Femur (tissue), 1 donor: ENCODE data around the gene EIF1.

Experiments used
- DNase-seq: peaks from one replicate; pipeline ENCODE4 v3.0.0-alpha.2; 2017

Gene EIF1

DNA sequence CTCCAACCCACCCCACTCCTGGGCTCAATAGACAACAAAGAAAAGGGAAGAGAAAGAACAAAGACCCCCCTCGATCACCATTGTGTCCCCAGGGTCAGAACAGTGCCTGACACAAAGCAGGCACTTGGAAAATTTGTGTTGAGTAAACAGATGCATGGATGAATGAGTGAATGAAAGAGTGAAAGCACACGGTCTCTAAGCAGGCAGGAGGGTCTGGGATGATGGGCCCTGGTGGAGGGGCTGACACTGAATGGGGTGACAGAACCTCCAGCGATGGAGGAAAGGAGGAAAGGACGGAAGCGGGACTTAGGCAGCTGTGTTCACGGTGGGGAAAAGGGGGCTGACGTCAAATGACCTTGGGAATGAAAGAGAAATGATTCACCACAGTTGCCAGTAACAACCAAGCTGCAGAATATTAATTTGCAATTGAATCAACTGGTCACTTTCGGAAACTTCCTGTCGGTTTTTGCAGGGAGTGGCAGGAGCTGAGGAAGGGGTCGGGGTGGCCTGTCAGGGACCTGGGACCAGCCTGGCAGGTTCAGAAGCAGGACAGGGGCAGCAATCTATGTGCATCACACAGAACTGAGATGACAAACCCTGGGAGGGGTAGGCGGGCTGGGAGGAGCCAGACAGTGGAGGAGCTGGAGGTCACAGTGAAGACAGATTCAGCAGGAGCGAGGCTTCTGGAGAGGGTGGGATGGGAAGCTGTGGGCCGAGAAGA is 16.7 kb downstream of the EIF1 start:
- DNase-seq = no peak

DNA sequence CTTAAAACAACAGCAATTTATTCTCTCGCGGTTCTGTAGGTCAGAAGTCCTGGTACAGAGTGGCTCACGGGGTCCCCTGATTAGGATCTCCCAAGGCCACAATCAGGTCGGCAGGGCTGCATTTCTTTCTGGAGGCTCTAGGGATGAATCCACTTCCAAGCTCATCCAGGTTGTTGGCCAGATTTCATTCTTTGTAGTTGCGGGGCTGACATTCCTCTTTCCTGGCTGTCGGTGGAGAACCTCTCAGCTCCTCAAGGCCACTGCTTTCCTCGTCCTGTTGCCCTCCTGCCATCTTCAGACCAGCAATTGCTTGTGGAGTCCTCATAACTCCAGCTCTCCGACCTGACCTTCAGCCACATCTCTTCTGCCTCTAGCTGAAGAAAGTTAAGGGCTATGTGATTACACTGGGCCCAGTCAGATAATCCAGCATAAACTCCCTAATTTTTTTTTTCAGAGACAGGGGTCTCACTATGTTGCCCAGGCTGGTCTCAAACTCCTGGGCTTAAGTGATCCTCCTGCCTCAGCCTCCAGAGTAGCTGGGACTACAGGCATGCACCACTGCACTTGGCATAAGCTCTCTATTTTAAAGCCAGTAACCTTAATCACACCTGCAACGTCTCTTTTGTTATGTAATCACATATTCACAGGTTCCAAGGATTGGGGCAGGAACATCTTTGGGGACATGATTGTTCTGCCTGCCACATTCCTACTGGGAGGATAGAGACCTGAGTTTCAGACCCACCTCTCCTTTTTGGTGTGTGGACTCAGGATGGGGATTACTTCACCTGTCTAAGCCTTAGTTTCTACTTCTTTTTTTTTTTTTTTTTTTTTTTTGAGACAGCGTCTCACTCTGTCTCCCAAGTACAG is 19.4 kb downstream of the EIF1 start:
- no peak for DNase-seq

DNA sequence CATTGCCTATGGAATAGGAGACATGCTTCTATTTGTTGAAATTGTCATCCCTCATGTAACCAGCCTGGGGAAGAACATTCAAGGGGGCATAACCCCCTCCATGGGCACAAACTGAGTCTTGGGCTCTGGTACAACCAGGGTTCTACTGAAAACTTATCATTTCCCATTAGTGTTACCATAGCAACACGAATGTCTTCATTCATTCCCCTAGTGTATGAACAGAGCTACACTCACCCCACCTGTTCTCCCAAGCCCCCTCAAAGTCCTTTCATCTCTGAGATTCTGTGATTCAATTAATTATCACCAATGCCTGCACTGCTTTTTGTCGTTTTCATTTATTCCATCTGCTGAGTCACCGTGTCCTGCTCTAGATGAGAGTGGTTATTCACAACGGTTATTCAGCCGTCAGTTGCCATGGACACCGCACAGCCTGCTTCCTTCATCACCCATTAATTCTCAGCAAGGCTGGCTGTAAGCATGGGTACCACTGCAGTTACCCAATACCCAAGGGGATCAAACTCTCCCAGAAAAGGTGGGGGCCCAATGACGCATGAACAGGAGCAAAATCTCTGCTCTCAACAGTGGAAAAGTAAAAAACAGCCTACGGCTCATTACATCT is 21.9 kb downstream of the EIF1 start:
- DNase-seq = no peak

DNA sequence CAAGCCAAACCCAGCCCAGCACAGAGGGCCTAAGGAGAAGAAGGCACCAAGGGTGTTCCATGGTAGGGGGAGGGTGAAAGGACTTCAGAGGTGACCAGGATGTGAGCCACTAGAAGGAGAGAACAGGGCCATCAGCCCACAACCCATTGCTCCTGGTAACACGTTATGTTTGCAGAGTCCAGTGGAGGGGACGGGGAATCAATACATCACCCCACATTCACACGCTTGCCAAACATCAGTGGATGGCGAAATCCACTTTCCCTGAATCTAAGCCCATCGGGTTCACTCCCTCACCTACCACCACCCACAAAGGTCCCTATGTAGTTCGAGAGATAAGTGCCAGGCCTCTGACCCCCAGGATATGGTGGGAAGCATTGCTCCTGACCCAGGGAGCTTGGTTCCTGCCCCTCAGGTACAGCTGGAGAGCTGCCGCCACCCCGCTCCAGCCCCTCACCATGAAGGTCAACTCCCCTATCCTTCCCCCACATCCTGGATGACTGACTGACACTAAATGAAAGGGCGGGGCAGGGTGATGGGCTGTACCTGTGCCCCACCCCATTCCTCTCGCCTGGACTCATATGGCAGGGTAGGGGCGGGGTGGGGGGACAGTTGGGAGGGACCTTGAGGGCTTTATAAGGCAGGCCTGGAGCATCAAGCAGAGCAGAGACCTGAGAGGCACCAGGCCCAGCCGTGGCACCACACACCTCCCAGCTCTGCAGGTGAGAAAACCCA is 23.1 kb downstream of the EIF1 start, which contains the start of gene GAST:
Gene GAST, plus strand, starts transcription at position 663 of the 732 bp plus-strand sequence. CDS start 3,106 bp downstream, outside the sequence.
- DNase-seq = no peak

DNA sequence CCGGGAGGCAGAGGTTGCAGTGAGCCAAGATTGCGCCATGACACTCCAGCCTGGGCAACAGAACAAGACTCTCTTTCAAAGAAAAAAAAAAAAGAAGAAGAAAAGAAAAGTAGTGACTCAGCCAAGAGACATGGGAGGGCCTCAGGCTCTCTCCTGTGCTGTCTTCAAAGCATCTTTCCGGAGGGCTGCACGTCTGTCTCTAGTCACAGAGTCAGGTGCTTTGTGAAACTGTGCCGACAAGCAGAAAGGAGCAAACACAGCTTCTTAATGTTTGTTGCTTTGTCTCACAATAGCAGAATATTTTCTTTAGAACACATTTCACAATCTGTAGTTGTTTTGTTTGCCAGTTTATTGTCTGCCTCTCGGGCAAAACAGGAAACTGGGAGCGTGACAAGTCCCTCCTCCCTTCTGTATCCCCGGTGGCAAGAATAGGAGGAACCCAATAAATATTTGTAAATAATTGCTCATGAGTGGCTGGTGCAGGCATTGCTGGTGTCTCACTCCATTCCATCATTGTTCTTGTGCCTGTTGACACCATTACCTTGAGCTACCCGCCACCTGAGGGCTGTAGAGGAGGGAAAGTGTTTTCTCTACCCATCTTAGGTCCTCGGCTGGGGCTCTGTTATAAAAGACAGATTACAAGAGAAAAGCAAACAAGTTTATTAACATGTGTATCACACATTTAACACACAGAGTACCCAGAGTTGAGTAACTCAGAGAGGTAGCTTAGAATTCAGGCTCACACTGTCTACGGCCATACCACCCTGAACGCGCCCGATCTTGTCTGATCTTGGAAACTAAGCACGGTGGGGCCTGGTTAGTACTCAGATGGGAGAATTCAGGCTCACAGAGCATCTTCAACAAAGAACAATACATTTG is 29.0 kb downstream of the EIF1 start:
- no peak for DNase-seq

DNA sequence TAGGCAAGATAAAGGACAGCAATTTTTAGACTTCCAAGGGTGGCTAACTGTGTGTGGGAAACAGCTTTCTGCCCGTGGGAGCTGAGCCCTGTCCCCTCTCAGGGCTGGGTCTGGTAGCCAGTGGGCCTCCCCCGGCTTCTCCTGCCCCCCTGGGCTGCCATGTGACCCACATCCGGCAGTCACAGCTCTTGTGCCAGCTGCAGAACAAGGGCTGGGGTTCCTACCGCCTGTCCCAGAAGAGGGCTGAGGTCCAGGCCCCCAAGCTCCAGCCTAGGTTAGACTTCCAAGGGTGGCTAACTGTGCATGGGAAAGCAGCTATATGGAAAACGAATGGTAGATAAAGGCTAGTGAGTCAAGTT is 29.6 kb downstream of the EIF1 start:
- no peak for DNase-seq

DNA sequence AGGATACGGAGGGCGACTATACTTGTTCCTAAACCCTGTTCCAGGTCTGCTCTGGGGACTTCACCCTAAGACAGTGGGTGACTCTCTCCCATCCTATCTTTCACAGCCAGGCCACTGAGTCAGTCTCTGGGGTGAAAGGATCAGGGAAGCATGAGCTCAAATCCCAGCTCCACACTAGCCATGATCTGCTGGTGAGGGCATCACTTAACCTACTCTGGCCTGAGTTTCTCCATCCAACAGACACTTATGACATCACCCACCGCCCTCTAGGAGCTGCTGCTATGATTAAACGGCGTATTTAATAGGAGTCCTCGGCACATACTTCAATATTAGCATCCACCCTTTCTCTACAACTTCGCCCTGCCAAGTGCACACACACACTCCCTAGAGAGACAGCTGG is 33.5 kb downstream of the EIF1 start:
- DNase-seq = no peak

DNA sequence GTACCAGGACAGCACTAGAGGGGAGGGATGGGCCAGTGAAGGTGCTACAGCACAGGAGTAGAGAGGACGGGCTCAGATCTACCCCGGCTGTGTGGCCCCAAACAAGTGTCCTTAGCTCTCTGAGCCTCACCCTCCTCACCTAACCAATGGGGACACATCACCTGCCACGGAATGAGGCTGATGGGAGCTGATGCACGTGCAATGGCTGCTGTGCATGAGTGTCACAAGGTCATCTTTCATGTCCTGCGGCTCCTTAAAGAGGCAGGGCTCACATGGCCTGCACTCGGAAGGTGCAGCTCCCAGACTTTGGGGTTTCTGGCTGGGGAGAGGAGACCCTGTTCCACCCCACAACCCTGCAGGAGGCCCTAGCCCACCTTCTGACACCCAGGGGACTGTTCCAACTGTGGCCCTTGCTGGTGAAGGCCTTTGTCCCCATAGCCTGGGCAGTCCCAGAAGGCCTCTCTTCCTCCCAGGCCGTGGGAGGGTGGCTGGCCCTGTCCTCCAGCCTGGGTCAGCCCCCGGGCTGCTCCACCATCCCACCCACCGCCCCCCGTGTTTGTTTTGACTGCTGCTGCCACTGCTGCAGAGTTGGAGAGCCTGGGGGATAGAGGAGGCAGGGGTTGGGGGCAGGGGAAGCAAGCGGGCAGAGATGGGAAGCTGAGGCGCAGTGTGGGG is 35.3 kb downstream of the EIF1 start:
- no peak for DNase-seq

DNA sequence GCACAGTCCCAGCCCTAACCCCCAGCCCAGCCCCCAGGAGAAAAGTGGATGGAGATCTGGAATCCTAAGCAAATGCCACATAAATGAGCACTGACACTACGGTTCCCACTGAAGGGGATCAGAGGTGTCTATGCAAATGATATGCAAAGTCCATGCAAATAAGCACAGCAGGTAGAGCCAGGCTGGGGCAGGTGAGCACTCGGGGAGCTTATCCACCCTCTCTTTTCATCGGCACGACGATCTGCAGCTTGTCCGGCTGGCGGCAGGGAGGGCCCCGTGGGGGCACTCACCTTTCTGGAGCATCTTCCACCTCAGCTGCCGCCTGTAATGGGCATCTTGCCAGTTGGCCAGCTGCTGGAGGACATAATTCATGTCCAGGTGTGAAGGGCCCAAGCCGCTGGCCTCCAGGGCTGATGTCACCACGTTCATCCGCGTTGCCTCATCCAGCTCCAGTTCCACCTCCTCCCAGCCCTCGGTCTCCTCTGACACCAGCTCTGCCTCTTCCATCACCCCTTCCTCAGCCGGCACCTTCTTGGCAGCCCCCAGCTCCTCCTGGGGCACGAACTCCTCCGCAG is 35.9 kb downstream of the EIF1 start:
- no peak for DNase-seq

DNA sequence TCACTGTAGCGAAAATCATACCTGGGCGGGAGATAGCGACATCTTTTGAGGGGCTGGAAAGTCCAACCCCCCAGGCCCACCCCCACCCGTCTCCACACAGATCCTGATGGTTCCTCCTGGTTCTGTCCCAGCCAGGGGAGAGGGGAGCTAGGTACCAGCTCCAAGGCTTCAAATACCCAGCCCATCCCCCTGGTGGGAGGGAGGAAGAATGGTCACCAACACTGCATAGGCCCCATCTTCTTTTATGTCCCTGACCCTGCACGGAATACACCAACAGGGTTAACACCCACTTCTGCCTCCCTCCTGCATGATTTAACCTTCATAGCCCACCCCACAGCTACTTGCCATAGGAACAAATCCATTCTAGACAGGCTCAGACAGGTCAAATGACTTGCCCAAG is 36.4 kb downstream of the EIF1 start:
- no peak for DNase-seq

DNA sequence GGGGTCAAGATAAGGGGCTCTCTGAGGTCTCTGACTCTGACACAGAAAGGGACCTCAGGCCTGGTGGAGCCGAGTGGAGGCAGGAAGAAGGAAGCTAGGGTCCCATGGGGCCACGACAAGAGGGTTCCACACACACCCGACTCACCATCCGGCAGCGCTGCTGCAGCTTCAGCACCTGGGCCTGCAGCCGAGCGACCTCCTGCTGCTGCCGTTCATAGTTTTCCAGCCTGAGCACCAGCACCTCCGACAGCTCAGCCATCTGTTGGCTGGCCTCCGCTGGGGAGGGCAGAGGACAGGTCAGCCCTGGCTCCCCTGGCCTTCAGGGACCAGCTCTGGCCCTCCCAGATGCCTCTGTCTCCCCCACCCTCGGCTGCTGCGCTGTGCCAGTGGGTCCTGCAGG is 39.4 kb downstream of the EIF1 start:
- no peak for DNase-seq

DNA sequence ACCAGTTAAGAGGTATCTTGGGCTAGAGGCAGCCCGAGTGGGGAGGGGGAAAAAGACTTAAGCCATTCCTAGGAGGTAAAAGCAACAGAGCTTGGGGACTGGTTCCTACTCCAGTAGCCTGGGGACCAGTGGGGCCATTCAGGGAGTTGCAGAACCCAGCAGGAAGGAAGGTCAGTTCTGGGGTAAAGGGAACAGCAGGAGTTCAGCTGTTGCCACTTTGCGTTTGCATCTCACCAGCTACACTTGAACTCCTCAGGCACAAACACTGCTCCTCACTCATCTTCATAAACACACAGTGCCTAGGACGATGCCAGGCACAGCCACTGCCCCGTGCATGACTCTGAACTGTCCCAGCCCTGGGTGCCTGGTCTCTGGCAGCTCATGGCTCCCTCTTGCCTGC is 41.8 kb downstream of the EIF1 start:
- DNase-seq = no peak

DNA sequence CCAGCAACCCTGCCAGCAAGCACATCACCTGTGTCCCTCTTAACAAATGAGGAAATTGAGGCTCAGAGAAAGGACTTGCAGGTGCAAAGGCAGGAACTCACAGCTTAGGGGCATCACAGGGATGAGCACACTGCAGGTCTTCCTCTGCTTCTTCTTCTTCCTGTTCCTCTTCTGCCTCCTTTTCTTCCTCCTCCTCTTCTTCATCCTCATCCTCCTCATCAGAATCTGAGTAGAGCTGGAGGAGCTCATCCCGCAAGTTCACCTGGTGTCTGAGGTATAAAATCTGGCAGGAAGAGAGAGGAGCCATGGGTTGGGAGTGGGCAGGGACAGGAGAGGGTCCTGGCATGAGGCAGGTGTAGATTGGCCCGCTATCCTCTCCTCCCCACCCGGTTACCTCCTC is 43.2 kb downstream of the EIF1 start:
- no peak for DNase-seq

DNA sequence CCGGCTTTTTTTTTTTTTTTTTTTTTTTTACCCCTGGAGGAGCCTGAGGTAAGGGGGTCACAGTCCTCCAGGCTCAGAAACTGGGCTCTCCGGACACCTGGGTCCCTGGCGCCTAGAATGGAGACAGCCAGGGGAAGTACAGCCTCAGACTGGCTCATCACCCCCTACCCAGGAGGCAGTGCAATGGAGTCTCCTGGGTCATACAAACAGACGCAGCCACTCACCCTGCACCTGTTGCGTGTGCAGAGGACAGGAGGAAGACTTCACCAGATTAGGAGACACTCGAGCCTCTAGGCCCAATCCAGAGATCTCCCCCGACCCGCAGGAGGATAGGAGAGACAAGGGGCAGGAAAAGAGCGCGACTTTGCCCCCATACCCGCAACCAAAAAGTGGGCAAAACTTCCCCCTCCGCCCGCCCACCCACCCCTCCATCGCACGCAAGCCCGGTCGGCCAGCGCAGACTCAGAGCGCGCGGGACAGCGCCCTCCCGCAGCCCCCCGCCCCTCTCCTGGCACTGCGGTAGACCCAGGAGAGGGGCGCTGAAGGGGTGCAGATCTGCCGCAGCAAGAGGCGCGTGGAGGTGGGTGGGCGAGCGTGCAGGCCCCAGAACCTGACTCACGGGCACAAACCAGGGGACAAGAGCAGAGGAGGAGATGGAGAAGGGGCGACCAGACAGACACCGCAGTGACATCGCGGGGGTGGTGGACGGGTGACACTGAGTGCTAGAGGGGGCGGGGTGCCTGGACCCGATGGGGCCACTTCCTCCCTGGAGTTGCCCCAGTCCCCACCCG is 44.9 kb downstream of the EIF1 start:
- DNase-seq = no peak

DNA sequence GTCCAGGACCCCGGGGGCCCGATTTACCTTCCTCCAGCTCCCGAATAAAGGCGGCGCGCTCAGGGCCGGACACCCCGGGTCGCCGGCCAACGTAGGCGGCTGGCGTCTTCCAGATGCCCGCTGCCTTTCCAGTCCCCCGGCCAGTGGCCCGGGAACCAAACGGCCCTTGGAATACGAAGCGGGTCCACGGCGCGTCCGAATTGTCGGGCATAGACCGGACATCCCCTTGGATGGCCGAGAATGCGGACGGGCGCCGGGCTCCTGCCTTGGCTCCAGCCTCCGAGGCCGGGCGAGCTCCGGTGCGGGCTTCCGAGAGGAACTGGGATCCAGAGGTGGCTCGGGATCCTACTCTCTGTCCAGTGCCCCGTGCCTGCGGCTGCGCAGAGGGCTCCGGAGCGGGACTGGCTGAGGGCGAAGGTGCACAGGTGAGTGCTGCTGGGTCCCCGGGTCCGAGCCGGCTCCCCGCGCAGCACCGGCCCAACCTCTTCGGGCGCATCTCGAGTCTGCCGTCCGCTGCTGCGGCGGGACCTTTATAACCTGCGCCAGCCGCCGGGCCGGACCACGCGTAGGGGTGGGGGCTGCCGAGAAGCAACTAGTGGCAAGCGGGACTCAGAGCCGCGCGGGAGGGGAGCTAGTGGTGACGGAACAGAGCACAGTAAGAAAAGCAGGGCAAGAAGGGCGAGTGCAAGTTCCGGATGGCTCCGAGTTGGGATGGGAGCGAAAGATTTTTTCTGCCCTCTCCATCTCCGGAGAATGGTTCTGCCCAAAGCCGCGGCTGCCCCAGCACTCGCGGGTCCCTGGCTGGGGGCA is 45.7 kb downstream of the EIF1 start, which contains the start of gene HAP1:
Gene HAP1, minus strand, starts transcription at position 505 of the 810 bp plus-strand sequence. Its CDS starts 9 bp downstream, at position 496.
- no peak for DNase-seq

DNA sequence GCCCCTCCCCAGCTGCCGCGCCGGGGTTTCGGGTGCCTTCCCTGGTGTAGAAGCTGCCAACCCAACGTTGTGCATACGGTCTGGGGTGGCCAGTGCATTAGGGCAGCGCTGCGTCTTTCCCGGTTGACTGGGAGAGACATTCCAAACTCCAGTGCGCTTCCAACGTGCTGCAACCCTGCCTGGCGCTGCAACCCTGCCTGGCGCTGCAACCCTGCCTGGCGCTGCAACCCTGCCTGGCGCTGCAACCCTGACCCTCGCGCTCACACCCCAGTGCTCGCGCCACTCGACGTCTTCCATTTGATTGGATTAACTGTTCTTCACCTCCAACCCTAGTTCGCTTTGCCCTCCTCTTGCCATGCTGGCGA is 46.2 kb downstream of the EIF1 start:
- no peak for DNase-seq

DNA sequence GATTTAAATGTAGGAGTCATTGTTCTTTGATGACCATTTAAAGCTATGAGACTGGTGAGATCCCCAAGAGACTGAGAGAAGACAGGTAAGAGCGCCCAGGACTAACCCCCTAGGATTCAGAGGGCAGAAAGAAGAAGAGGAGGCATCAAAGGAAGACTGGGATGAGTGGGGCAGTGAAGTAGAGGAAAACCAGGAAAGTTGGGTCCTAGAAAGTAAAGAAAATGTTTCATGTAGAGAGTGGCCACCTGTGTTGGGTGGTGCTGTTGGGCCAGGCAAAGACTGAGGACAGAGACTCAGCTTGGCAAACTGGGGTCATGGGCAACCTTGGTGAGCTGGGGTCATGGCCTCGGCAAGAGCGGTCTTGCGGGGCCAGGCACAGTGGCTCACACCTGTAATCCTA is 47.1 kb downstream of the EIF1 start:
- no peak for DNase-seq

DNA sequence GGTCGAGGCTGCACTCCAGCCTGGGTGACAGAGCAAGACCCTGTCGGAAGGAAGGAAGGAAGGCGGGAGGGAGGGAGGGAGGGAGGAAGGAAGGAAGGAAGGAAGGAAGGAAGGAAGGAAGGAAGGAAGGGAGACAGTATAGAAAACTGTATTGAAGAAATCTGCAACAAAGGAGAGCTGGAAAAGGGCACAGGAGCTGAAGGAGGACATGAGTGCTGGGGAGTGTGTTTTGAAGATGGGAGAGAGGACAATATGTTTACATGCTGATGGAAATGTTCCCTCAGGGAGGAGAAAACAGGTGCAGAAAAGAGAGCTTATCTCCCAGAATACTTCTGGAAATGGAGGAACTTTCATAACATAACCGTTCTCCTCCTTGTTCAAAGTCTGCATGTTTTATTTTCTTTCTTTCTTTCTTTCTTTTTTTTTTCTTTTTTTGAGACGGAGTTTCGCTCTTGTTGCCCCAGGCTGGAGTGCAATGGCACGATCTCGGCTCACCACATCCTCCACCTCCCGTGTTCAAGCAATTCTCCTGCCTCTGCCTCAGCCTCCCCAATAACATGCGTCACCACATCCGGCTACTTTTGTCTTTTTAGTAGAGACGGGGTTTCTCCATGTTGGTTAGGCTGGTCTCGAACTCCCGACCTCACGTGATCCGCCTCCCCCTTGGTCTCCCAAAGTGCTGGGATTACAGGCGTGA is 48.4 kb downstream of the EIF1 start:
- no peak for DNase-seq

DNA sequence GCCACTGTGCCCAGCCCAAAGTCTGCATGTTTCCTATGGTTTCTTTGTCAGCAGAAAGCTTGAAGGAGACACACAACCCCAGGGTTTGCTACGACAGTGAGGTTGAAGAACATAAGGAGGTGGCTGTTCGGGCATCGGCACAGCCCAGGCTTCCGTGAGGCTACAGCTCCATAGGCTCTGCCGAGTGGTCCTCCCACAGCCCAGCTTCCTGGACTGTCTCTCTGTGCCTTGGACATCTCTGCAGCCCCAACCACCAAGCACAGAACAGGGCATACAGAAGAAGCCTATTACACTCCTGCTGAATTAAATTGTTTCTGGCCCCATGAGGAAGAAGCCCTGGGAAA is 49.0 kb downstream of the EIF1 start:
- DNase-seq = no peak
